Subcutaneous abdominal adipose tissue (tissue), 5 donors: ENCODE measurements around the gene HBZ.
"Not testable (repeated sequence)": the region's sequence is repeated elsewhere in the genome, so short reads cannot be mapped to it uniquely, and the experiment has no call there.

Experiments used
- H3K27ac ChIP-seq: one replicate; pipeline ENCODE4 v1.7.0; 2013; ENCODE audit warnings: low read depth, mild to moderate bottlenecking, inconsistent platforms, low read length, moderate library complexity
- H3K27me3 ChIP-seq, 5 donors: one replicate each; pipeline ENCODE4 v1.7.0; 2013; ENCODE audit warnings: low read length in 5 of 5, inconsistent platforms in 1 of 5; ENCODE audit not compliant: control insufficient read depth in 5 of 5, insufficient read depth in 4 of 5
- H3K36me3 ChIP-seq, 5 donors: one replicate each; pipeline ENCODE4 v1.7.0; 2013; ENCODE audit warnings: low read length in 5 of 5; ENCODE audit not compliant: control insufficient read depth in 5 of 5, insufficient read depth in 5 of 5
- H3K4me1 ChIP-seq, 5 donors: one replicate each; pipeline ENCODE4 v1.7.0; 2013; ENCODE audit warnings: low read length in 5 of 5, mild to moderate bottlenecking in 3 of 5, moderate library complexity in 1 of 5; ENCODE audit not compliant: control insufficient read depth in 5 of 5, insufficient read depth in 5 of 5
- H3K4me3 ChIP-seq, 5 donors: one replicate each; pipeline ENCODE4 v1.7.0; 2013; ENCODE audit warnings: low read length in 5 of 5, low read depth in 1 of 5
- H3K9ac ChIP-seq, 5 donors: one replicate each; pipeline ENCODE4 v1.7.0; 2013; ENCODE audit warnings: low read length in 5 of 5, mild to moderate bottlenecking in 4 of 5, moderate library complexity in 3 of 5
- H3K9me3 ChIP-seq, 5 donors: one replicate each; pipeline ENCODE4 v1.7.0; 2013; ENCODE audit warnings: low read length in 5 of 5; ENCODE audit not compliant: control insufficient read depth in 5 of 5
- donor health status: healthy.
- donor health status: healthy.
- donor health status: healthy.
- donor health status: healthy.
- donor health status: healthy.

HBZ gene

GRCh38 chr16:133716-134115 is 18.7 kb upstream of the HBZ start:
- peaks cover 1 to 17% (median 13%) of the 10 kb centered on the region in 5 donors for H3K4me1 ChIP-seq
- peak overlapping the region in 1 of 5 donors; percentile 2 for H3K9ac ChIP-seq
- no peak overlapping the region for H3K4me3 ChIP-seq
- no peaks in the 10 kb centered on the region for H3K27me3 ChIP-seq
- H3K36me3 ChIP-seq, result peaks cover 0 to 6% (median 0%) of the 10 kb centered on the region in 5 donors
- no peak overlapping the region for H3K27ac ChIP-seq
- H3K9me3 ChIP-seq, result no peaks in the 10 kb centered on the region

DNA sequence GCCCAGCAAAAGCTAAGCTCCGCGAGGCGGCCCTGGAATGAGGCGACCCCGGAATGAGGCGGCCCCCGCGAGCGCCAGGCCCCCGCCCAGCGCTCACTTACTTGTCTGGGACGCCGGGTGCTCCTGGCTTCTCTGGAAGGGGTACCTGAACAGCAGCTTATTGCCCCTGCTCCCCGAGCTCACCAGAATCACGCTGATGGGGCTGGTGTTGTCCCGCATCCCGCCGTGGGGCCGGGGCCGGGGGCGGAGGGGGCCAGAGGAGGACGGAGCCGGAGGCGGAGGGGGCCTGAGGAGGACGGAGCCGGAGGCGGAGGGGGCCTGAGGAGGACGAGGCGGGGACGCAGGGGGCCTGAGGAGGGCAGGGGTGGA is 14.4 kb upstream of the HBZ start:
- Histone ChIP-seq H3K4me3 (peak overlapping the region; percentile 59 to 73 (median 65)), H3K36me3 (no peaks in the 10 kb centered on the region), H3K9ac (peak overlapping the region in 4 of 5 donors; percentile 75 to 88 (median 84)), H3K27ac (no peak overlapping the region), H3K27me3 (peaks cover 0 to 5% (median 2%) of the 10 kb centered on the region in 5 donors), H3K4me1 (peaks cover 1 to 17% (median 13%) of the 10 kb centered on the region in 5 donors), H3K9me3 (no peaks in the 10 kb centered on the region)

DNA sequence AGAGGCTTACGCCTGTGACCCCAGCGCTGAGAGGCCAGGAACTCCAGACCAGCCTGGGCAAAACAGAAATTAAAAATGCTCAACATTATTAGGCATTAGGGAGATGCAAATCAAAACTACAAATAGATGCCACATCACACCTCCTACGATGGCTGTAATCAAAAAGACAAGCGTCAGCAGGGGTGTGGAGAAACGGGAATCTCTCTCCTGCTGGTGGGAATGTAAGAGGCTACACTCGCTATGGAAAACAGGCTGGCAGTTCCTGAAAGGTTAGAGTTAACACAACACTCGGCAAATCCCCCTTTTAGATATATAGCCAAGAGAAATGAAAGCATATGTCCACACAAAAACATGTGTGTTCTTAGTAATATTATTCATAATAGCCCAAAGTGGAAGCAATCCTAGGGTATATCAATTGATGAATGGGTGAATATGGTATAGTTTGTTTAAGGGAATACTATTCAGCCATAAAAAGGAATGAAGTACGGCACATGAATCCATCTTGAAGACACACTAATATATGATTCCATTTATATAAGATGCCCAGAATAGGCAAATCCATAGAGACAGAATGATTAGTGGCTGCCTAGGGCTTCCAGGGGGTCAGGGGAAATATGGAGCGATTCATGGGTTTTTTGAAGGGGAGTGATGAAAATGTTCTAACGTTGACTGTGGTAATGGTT is 12.1 kb upstream of the HBZ start:
- Histone ChIP-seq H3K4me1 (peaks cover 0 to 14% (median 9%) of the 10 kb centered on the region in 5 donors), H3K9me3 (no peaks in the 10 kb centered on the region)

DNA sequence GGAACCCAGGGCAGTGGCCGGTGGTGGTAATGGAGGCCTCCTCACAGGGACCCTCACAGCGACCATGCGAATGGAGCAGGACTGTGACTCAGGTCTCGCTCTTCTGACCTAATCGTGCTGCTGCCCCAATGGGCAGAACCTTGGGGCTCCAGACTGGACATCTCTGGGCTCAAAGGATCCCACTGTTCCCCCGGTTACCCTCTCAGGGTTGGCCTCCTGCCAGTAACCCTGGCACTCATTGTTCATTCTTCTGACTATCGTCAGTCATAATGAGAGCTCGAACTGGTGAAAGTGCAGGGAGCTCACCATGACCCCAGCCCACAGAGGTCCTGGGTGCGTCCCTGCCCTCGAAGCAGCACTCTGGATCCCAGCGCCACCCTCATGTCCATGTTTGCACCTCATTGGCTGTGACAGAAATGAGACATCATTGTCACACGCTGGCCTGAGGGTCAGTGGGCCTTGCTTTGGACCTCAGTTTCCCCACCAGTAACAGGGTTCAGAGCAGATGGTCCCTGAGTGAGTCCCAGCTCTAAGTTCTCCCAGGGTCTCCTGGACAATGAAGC is 10.0 kb upstream of the HBZ start:
- Histone ChIP-seq H3K4me1 (peaks cover 0 to 9% (median 5%) of the 10 kb centered on the region in 5 donors), H3K27ac (no peak overlapping the region), H3K27me3 (peaks cover 2 to 12% (median 5%) of the 10 kb centered on the region in 5 donors), H3K36me3 (no peaks in the 10 kb centered on the region), H3K4me3 (no peak overlapping the region), H3K9me3 (no peaks in the 10 kb centered on the region), H3K9ac (no peak overlapping the region)

More for the DNA sequence above, 12.1 kb upstream of the HBZ start:
- H3K27ac ChIP-seq, result no peak overlapping the region
- no peaks in the 10 kb centered on the region for H3K36me3 ChIP-seq
- peaks cover 2 to 12% (median 5%) of the 10 kb centered on the region in 5 donors for H3K27me3 ChIP-seq
- no peak overlapping the region for H3K4me3 ChIP-seq
- no peak overlapping the region for H3K9ac ChIP-seq

DNA sequence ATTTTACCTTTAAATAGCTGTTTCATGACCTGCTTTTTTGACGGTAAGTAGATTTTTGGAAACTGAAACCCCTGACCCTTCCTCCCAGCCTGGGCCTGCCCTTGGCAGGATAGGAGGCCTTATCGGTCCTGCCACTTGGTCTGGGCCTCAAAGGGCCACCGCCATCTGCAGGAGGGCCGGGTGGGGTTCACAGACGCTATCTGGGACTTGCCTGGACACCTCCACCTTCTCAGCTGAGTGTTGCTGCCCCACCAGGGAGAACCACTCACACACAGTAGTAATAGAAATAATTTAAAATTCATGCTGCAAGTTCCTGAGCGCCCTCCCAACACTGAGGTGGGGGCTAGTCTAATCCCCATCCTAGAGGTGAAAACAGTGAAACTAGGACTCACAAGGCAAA is 9.4 kb upstream of the HBZ start:
- Histone ChIP-seq H3K4me1 (peaks cover 0 to 4% (median 0%) of the 10 kb centered on the region in 5 donors), H3K27me3 (peaks cover 2 to 12% (median 5%) of the 10 kb centered on the region in 5 donors), H3K36me3 (no peaks in the 10 kb centered on the region), H3K9ac (no peak overlapping the region), H3K27ac (no peak overlapping the region), H3K4me3 (no peak overlapping the region), H3K9me3 (no peaks in the 10 kb centered on the region)

- Histone ChIP-seq H3K4me3 (no peak overlapping the region), H3K9me3 (no peaks in the 10 kb centered on the region), H3K36me3 (no peaks in the 10 kb centered on the region), H3K27me3 (peaks cover 2 to 12% (median 5%) of the 10 kb centered on the region in 5 donors), H3K9ac (no peak overlapping the region), H3K27ac (no peak overlapping the region), H3K4me1 (peaks cover 0 to 4% (median 0%) of the 10 kb centered on the region in 5 donors)
These were observed 9.0 kb upstream of the HBZ start for GRCh38 chr16:143456-143855.

DNA sequence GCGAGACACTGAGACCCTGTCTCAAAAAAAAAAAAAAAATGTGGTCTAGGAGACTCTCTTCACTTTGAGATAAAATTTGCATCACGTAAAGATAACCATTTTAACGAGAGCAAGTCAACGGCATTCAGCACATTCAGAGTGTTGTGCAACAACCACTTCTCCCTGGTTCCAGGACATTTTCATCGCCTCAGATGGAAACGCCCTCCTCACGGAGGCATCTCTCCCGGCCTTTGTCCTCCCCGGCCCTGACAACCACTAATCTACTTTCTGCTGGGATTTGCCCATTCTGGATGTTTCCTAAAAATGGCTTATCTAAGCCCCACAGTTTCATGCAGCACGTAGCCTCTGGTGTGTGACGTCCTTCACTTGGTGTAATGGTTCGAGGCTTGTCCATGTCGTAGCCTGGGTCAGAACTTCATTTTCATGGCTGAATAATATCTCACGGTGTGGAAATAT is 7.6 kb upstream of the HBZ start:
- H3K4me3 ChIP-seq, result no peak overlapping the region
- no peaks in the 10 kb centered on the region for H3K4me1 ChIP-seq
- no peak overlapping the region for H3K9ac ChIP-seq
- no peaks in the 10 kb centered on the region for H3K9me3 ChIP-seq
- H3K27me3 ChIP-seq, result peaks cover 2 to 12% (median 9%) of the 10 kb centered on the region in 5 donors
- no peak overlapping the region for H3K27ac ChIP-seq
- no peaks in the 10 kb centered on the region for H3K36me3 ChIP-seq

- no peaks in the 10 kb centered on the region for H3K9me3 ChIP-seq
- H3K36me3 ChIP-seq, result no peaks in the 10 kb centered on the region
- H3K27ac ChIP-seq, result no peak overlapping the region
- H3K4me1 ChIP-seq, result no peaks in the 10 kb centered on the region
- H3K9ac ChIP-seq, result no peak overlapping the region
- H3K4me3 ChIP-seq, result no peak overlapping the region
- peaks cover 2 to 12% (median 9%) of the 10 kb centered on the region in 5 donors for H3K27me3 ChIP-seq
These were observed 5.8 kb upstream of the HBZ start for GRCh38 chr16:146646-147045.

GRCh38 chr16:149024-149660 is 3.3 kb upstream of the HBZ start:
- no peaks in the 10 kb centered on the region for H3K9me3 ChIP-seq
- H3K36me3 ChIP-seq, result no peaks in the 10 kb centered on the region
- H3K27ac ChIP-seq, result no peak overlapping the region
- H3K4me1 ChIP-seq, result peaks cover 0 to under 1% (median 0%) of the 10 kb centered on the region in 5 donors
- H3K27me3 ChIP-seq, result peaks cover 0 to 4% (median 0%) of the 10 kb centered on the region in 5 donors
- H3K9ac ChIP-seq, result no peak overlapping the region
- no peak overlapping the region for H3K4me3 ChIP-seq

GRCh38 chr16:153129-153521 is 681 bp downstream of the HBZ start:
- H3K27me3 ChIP-seq, H3K27ac ChIP-seq, H3K4me3 ChIP-seq, H3K36me3 ChIP-seq, H3K9ac ChIP-seq, H3K9me3 ChIP-seq, H3K4me1 ChIP-seq: not testable (repeated sequence)
